ENCODE results near the gene YPEL2. TPM values are rescaled to one million over a fixed set of nuclear protein-coding genes. Genes with fewer than 3 reads are reported as not detected.
A peak's percentile ranks its signal among the peaks of the same experiment; 100 is the strongest.
"Not testable (repeated sequence)": the region's sequence is repeated elsewhere in the genome, so short reads cannot be mapped to it uniquely, and the experiment has no call there.

The YPEL2 gene, protein sequence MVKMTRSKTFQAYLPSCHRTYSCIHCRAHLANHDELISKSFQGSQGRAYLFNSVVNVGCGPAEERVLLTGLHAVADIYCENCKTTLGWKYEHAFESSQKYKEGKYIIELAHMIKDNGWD
- 11.8 TPM for total RNA-seq

DNA sequence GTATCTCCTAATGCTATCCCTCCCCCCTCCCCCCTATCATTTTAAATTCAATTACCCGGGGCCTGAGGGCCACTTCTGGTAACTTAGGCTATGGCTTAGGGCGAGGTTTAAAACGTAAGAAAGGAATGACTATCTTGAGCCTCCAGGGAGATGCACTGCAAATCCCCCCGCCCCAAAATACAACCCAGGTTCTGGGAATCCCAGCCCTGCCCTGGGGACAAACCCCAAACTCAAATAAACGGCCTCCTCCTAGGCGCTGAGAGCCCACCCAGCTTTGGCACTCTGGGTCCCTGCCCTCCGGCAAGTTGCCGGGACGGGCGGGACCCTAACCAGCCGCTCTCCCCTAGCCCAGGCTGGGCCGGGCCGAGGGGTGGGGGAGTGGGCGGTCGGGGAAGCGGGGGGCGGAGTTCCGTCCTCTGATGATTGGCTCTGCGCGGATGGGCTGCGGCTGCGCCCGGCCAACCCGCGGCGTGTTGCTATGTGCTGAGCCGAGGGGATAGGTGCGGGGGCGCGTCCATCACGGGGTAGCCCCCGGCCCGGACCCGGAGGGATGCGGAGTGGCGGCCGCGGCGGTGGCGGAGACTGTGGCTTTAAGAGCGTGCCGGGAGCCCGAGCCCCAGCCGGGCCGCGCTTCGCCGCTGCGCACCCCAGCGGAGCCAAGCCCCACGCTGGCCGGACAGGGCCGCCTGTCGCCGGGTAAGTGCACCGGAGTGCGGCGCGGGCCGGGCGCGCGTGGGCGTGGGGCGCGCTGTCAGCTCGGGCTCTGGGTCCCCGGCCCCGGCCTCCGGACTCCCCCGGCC is at the start of gene YPEL2:
YPEL2 (plus strand) TSS at position 527 of the 800 bp plus-strand sequence. CDS start 21,755 bp downstream, outside the sequence.
- DNase-seq (ENCODE audit: low read depth in 2 of 3, low spot score in 2 of 3) = peak; percentile 63 to 94 (median 94)

DNA sequence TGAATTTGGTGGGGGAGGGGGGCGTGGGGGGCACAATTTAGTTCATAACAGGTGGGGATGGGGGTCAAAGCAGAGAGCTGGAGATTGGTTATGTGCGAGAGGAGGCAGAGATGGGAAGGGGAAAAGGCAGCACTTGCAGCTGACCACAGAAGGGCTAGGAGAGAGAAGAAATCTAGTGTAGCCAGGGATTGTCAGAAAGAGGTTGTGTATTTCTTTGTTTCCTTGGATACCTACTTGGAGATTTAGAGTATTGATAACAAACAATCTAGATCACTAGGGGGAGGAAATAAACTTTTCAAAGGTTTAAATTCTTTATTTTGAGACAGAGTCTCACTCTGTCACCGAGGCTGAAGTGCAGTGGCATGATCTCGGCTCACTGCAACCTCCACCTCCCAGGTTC is 47.1 kb upstream of the YPEL2 start:
- DNase-seq (ENCODE audit: low read depth in 2 of 3, low spot score in 2 of 3) = peak in 2 of 3 donors; percentile 54 to 69

DNA sequence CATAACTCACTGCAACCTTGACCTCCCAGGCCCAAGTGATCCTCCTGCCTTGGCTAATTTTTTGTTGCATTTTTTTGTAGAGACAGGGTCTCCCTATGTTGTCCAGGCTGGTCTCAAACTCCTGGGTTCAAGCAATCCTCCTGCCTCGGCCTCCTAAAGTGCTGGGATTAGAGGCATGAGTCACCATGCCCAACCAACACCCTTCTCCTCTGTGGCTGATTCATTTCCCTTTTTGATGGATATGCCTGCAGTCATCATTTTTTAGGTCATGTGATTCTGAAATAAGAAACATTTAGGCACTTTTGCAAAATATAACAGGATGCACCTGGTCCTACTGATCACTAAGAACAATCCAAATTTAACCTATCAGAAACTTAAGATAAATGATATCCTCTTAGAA is 44.0 kb upstream of the YPEL2 start:
- peak in 2 of 3 donors; percentile 63 to 86 for DNase-seq (ENCODE audit: low read depth in 2 of 3, low spot score in 2 of 3)

DNA sequence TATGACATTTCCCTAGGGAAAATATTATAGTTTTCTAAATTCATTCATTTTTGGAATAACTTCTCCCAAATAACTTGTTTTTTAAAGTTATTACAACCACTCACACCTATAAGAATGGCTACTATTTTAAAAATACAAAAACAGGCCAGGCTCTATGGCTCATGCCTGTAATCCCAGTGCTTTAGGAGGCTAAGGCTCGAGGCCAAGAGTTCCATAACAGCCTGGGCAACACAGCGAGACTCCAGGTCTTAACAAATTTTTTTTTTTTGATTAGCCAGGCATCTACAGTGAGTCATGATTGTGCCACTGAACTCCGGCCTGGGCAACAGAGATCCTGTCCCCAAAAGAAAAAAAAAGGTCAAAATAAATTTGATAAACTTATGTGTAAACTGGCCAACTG is 43.6 kb upstream of the YPEL2 start:
- DNase-seq (ENCODE audit: low read depth in 2 of 3, low spot score in 2 of 3) = peak in 1 of 3 donors; percentile 38

DNA sequence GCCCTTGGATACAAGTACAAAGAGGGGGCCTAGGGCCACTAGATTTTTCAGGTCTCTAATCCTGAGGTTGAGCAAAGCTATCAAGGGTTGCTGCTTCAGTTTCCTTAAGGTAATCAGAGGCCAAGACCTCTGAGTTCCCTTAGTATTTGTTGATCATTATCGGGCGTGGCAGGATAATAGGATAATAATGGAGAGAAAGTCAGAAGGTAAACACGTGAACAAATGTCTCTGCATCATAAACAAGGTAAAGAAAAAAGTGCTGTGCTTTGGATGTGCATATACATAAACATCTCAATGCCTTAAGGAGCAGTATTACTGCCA is 41.5 kb upstream of the YPEL2 start:
- no peak for DNase-seq (ENCODE audit: low read depth in 2 of 3, low spot score in 2 of 3)

DNA sequence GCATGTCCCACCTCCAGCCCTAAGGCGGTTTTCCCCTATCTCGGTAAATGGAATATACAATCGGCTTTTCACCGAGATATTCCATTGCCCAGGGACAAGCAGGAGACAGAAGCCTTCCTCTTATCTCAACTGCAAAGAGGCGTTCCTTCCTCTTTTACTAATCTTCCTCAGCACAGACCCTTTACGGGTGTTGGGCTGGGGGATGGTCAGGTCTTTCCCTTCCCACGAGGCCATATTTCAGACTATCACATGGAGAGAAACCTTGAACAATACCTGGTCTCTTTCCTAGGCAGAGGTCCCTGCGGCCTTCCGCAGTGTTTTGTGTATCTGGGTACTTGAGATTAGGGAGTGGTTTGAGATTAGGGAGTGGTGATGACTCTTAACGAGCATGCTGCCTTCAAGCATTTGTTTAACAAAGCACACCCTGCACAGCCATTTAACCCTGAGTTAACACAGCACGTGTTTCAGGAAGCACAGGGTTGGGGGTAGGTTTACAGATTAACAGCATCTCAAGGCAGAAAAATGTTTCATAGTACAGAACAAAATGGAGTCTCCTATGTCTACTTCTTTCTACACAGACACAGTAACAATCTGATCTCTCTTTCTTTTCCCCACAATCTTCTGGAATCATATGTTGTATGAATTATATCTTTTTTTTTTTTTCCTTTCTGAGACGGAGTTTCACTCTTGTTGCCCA is 41.0 kb upstream of the YPEL2 start:
- DNase-seq (ENCODE audit: low read depth in 2 of 3, low spot score in 2 of 3) = peak in 2 of 3 donors; percentile 71 to 81

DNA sequence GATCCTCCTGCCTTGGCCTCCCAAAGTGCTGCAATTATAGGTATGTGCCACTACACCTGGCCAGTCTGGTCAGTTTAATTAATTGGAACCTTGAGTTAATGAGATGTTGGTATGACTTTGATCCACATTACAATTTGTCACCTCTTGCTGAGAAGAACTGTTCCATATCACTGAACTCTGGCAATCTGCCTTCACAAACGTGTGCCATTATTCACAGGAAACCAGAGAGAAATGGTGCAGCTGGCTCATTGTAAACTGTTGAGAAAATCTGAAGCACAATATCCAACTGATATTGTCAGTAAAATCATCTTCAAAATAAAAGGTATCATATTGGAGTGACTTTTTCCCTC is 39.3 kb upstream of the YPEL2 start:
- no peak for DNase-seq (ENCODE audit: low read depth in 2 of 3, low spot score in 2 of 3)

DNA sequence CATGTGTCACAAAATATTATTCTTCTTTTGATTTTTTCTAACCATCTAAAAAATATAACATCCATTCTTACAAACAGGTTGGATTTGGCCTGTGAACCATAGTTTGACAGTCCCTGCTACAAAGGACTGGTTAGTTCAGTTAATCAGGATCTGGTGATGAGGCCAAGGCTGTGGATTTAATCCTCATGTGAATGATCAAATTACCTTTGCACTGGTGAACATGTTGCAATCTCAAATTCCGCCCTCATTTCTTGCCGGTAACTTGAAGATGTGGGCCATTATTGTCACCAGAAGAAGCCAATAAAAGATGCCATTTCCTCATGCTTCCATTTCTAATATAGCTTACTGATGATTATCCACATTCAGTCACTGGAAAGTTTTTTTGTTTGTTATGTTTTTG is 35.3 kb upstream of the YPEL2 start:
- no peak for DNase-seq (ENCODE audit: low read depth in 2 of 3, low spot score in 2 of 3)

DNA sequence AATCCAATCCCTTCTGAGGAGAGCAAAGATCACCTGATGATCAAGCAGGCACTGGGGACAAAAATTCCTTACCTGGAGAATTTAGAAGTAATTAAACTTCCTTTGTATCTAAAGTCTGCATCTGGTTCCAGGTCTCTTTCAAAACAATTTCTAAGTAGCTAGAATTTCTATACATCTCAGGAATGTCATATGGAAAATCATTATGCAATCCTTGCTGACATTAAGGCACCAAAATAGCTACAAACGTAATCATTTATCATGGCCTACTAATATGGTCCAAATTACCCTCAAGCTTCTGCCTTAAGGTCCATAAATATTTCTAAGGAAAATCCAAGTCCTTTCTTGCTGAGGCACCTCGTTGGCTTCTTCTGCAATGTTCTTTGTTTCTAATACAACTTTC is 32.9 kb upstream of the YPEL2 start:
- DNase-seq (ENCODE audit: low read depth in 2 of 3, low spot score in 2 of 3) = no peak

DNA sequence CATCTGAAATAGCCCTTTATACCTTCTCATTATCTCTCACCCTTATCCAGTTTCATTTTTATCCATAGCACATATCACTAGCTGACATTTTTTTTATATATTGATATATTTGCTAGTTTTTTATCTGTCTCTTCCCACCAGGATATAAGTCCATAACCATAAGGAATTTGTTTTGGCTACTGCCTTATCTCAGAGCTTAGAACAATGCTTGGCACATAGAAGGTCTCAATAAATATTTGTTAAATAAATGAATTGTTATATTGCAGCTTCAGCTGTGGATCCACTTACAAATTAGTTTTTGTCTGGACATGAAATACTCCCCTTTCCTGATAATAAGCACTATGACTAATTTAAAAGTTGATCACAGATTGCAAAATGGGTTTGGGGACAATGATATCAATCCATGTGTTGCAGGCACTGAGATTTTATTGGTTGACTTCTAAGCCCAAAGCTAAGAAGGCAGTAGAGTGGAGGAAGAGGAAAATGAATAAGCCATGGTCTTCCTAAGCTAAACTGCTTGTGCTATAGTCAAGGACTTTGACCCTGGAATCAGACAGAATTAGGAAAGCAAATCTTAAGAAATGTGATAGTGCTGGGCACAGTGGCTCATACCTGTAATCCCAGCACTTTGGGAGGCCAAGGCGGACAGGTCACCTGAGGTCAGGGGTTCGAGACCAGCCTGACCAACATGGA is 31.9 kb upstream of the YPEL2 start:
- no peak for DNase-seq (ENCODE audit: low read depth in 2 of 3, low spot score in 2 of 3)

DNA sequence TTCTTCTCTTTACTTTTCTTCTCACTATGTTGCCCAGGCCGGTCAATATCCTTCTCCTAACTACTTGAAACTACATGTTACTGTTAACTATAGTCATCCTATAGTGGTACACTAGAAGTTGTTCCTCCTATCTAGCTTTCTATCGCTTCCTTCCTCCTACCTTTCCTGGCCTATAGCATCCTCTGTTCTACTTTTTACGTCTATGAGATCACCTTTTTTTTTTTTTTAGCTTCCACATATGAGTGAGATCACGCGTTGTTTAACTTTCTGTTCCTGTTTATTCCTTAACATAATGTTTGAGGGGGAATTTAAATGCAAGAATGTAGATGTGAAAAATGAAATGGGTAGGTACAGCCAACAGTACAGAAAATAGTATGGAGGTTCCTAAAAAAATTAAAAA is 30.5 kb upstream of the YPEL2 start:
- DNase-seq (ENCODE audit: low read depth in 2 of 3, low spot score in 2 of 3) = no peak

DNA sequence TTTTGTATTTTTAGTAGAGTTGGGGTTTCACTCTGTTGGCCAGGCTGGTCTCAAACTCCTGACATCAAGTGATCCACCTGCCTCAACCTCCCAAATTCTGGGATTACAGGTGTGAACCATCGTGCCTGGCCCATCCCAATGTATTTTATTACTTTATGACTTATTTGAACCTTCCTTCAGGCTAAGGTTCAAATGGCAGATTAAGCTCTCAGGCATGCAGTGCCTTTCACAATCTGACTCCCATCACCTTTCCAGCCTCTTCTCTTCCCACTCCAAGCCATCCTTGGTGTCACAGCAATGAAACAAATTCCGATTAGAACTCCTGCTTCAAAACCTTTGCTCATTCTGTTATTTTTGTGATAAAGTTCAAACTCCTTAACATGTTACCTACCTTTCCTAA is 26.6 kb upstream of the YPEL2 start:
- DNase-seq (ENCODE audit: low read depth in 2 of 3, low spot score in 2 of 3) = no peak

DNA sequence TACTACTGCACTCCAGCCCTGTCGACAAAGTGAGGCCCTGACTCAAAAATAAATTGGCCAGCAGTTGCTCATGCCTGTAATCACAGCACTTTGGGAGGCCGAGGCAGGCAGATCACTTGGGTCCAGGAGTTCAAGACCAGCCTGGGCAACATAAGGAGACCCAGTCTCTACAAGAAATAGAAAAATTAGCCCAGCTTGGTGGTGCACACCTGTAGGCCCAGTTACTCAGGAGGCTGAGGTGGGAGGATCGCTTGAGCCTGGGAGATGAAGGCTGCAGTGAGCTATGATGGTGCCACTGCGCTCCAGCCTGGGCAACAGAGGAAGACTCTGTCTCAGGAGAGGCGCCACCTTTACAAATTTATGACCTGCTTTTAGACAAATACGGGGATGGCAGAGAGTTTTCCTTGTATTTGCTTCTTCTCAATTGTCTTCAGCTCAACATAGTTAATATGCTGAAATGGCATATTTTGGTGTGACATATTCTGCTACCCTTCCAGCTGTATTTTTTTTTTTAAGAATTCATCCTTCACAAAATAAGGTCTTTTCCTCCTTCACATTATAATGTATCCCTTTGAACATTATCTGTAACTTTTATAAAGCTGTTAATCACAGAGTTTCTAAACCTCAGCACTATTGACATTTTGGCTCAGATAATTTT is 21.1 kb upstream of the YPEL2 start:
- no peak for DNase-seq (ENCODE audit: low read depth in 2 of 3, low spot score in 2 of 3)

DNA sequence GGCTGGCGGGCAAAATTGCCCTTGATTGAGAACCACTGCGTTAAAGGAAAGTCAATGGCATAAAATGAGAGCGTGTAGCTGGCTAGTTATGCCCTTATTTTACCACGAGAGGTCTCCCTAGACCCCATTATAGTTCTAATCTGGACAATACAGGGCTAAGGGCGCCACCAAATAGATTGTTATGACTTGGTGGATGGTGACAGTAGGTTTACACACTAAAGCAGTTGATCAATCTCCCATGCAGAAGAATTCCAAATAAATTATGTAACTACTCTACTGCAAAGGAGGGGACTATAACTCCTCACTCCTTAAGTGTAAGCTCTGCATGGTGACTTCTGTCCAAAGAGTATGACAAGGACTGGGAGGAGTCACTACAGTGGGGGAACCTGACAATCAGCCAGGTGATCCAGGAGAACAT is 20.4 kb upstream of the YPEL2 start:
- DNase-seq (ENCODE audit: low read depth in 2 of 3, low spot score in 2 of 3) = peak in 1 of 3 donors; percentile 83

DNA sequence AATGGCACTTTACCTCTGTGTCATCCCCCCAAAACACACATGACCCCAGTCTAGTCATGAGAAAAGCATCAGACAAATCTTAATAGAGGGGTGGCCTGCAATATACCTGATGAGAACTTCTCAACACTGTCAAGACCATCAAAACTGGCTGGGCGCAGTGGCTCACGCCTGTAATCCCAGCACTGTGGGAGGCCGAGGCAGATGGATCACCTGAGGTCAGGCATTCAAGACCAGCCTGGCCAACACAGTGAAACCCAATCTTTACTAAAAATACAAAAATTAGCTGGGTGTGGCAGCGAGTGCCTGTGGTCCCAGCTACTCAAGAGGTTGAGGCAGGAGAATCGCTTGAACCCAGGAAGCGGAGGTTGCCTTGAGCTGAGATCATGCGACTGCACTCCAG is 19.9 kb upstream of the YPEL2 start:
- DNase-seq (ENCODE audit: low read depth in 2 of 3, low spot score in 2 of 3) = not testable (repeated sequence)

DNA sequence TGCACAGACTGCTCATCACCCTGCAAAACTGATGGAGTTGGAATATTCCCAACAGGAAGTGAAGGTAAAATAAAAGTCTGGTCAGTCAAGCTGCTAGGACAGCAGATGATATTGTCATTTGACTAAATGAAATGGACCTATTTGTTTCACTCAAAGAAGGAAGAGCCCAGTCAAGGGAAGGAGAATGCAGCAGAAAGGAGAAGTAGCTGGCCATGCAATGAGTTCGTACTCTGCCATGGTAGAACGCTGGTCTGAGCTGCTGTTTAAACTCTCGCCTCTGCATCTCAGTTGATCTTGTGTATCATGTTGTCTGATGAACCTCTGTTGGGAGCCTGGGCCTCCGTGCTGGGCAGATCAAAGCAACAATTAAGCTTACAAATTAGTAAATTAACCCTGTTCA is 15.6 kb upstream of the YPEL2 start:
- DNase-seq (ENCODE audit: low read depth in 2 of 3, low spot score in 2 of 3) = peak in 1 of 3 donors; percentile 12

DNA sequence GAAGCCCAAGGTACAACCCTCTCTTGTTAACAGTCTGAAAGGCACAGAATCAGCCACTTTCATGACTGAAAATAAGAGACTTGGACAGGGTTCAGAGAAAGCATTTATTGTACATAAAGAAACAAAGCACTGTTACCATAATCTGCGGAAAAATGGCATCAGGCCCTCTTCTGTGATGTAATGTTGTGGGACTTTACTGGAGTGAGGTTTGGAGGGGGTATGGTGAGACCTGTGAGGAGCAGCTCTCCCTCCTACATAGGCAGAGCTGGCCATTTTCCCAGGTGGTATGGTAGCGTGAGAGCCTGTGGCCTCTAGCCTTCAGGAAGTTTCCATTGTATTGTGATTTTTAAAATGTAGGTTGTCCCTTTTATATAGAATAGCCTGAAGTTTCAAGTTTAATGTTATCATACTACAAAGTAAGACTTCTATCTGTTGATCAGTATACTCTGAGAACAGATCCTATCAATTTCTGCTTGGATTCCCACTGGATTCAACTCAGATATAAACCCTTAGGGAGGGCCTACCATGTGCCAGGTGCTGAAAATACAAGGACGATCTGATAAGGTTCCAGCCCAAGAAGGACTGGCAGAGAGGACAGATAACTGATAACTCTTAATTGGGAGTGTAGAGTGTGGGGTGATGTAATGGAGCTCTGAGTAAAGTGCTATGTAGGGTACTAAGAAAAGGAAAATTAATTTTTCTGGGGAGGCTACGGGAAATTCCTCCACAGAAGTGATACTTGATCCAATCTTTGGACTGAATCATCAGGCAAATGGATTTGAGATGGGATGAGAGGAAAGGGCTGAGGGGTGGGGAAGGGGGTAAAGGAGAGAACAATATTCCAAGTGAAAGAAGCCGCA is 4.1 kb upstream of the YPEL2 start:
- no peak for DNase-seq (ENCODE audit: low read depth in 2 of 3, low spot score in 2 of 3)

DNA sequence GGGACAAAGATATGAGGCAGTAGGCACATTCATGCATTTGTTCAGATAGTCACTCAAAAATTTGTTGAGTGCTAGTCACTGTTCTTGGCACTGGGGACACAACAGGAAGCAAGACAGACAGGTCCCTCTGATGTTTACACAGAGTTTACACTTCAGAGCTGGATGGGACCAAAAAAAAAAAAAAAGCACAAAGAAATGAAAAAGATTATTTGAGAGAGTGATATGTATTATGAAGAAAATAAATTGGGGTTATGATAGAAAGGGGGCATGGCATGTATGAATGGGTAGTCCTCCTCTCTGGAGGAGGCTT is 3.5 kb upstream of the YPEL2 start:
- DNase-seq (ENCODE audit: low read depth in 2 of 3, low spot score in 2 of 3) = no peak

DNA sequence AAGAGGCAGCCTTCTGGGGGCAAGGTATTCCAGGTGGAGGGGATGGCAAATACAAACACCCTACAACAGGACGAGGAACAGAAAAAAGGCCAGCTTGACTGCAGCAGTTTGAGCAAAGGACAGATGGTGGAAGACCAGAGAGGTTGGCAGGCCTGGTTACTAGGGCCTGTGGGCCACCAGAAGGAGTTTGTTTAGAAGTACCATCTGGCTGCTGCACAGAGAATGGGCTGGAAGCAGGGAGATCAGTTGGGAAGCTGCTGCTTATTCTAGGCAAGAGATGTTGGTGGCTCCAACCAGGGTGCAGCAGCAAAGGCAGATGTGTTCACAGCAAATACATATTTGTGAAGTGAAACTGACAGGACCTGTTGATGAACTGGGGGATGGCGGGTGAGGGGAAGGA is 2.9 kb upstream of the YPEL2 start:
- no peak for DNase-seq (ENCODE audit: low read depth in 2 of 3, low spot score in 2 of 3)
